IPS-18c (cell line): Measurements from ENCODE around the gene SH3RF1.

Experiments used
- H3K4me3 ChIP-seq: 2 replicates; pipeline ENCODE4 v1.7.0; 2013; ENCODE audit warnings: low read depth, mild to moderate bottlenecking, low read length, moderate library complexity; ENCODE audit not compliant: insufficient read depth
- H3K9me3 ChIP-seq: one replicate; pipeline ENCODE4 v1.6.1; 2013; ENCODE audit warnings: mild to moderate bottlenecking, low read length, moderate library complexity; ENCODE audit not compliant: control insufficient read depth, insufficient read depth

Gene SH3RF1

GRCh38 chr4:169256856-169257761 lies 13.6 kb downstream of the SH3RF1 start:
- no peak overlapping the region for H3K4me3 ChIP-seq
- H3K9me3 ChIP-seq, result no peaks in the 10 kb centered on the region

GRCh38 chr4:169256101-169256612 lies 14.6 kb downstream of the SH3RF1 start:
- no peak overlapping the region for H3K4me3 ChIP-seq
- no peaks in the 10 kb centered on the region for H3K9me3 ChIP-seq

- Histone ChIP-seq H3K9me3 (no peaks in the 10 kb centered on the region), H3K4me3 (no peak overlapping the region)
Observed at GRCh38 chr4:169254546-169254983, 16.2 kb downstream of the SH3RF1 start.

GRCh38 chr4:169253904-169254303 lies 16.9 kb downstream of the SH3RF1 start:
- Histone ChIP-seq H3K9me3 (no peaks in the 10 kb centered on the region), H3K4me3 (no peak overlapping the region)

GRCh38 chr4:169253113-169253671 lies 17.6 kb downstream of the SH3RF1 start:
- no peak overlapping the region for H3K4me3 ChIP-seq
- no peaks in the 10 kb centered on the region for H3K9me3 ChIP-seq

- Histone ChIP-seq H3K4me3 (no peak overlapping the region), H3K9me3 (no peaks in the 10 kb centered on the region)
Observed at GRCh38 chr4:169252339-169253112, 18.2 kb downstream of the SH3RF1 start.

GRCh38 chr4:169251291-169252235 lies 19.2 kb downstream of the SH3RF1 start:
- Histone ChIP-seq H3K9me3 (no peaks in the 10 kb centered on the region), H3K4me3 (no peak overlapping the region)

- H3K4me3 ChIP-seq, result no peak overlapping the region
Observed at GRCh38 chr4:169250796-169251195, 20.0 kb downstream of the SH3RF1 start.

GRCh38 chr4:169249999-169250398 lies 20.8 kb downstream of the SH3RF1 start:
- Histone ChIP-seq H3K9me3 (no peaks in the 10 kb centered on the region), H3K4me3 (no peak overlapping the region)

More at GRCh38 chr4:169250796-169251195, 20.0 kb downstream of the SH3RF1 start:
- H3K9me3 ChIP-seq, result no peaks in the 10 kb centered on the region

- H3K4me3 ChIP-seq, result no peak overlapping the region
- no peaks in the 10 kb centered on the region for H3K9me3 ChIP-seq
Observed at GRCh38 chr4:169249214-169249973, 21.4 kb downstream of the SH3RF1 start.

GRCh38 chr4:169248645-169249044 lies 22.1 kb downstream of the SH3RF1 start:
- H3K4me3 ChIP-seq, result no peak overlapping the region
- H3K9me3 ChIP-seq, result no peaks in the 10 kb centered on the region

GRCh38 chr4:169246957-169247396 lies 23.8 kb downstream of the SH3RF1 start:
- H3K4me3 ChIP-seq, result no peak overlapping the region
- no peaks in the 10 kb centered on the region for H3K9me3 ChIP-seq

- no peak overlapping the region for H3K4me3 ChIP-seq
Observed at GRCh38 chr4:169246279-169246678, 24.5 kb downstream of the SH3RF1 start.

GRCh38 chr4:169245061-169245460 lies 25.7 kb downstream of the SH3RF1 start:
- no peaks in the 10 kb centered on the region for H3K9me3 ChIP-seq
- H3K4me3 ChIP-seq, result no peak overlapping the region

More at GRCh38 chr4:169246279-169246678, 24.5 kb downstream of the SH3RF1 start:
- H3K9me3 ChIP-seq, result no peaks in the 10 kb centered on the region

- Histone ChIP-seq H3K4me3 (no peak overlapping the region), H3K9me3 (no peaks in the 10 kb centered on the region)
Observed at GRCh38 chr4:169243825-169244609, 26.7 kb downstream of the SH3RF1 start.
